K562 (cell line): ENCODE measurements around the gene TSHR. TPM values are rescaled to one million over a fixed set of nuclear protein-coding genes. Genes with fewer than 3 reads are reported as not detected.
A peak's percentile ranks its signal among the peaks of the same experiment; 100 is the strongest.
"Not testable (repeated sequence)": the region's sequence is repeated elsewhere in the genome, so short reads cannot be mapped to it uniquely, and the experiment has no call there.

Experiments used
- ATAC-seq: fragments of 200-7000 bp; cut with Tn5 transposase; 3 replicates; pipeline ENCODE4 v1.9.1; 2020; ENCODE audit warnings: moderate library complexity
- BruUV-seq: library from RNA; stranded (reverse); fragments of 400-500 nt; replicated peaks from 2 replicates; lab custom pipeline; 2021; lab: Mats Ljungman, UMichigan
- CTCF ChIA-PET: fragments of 300-600 bp; formaldehyde crosslinking; extraction: SDS; loops from one replicate; lab custom pipeline; 2021; ENCODE audit warnings: low intra/inter-chr PET ratio; lab: Yijun Ruan, JAX
- POLR2A ChIA-PET: fragments of 300-600, 350-650 bp; sonication (Branson Sonifier 250); formaldehyde crosslinking; extraction: SDS; loops from one replicate; lab custom pipeline; 2021; ENCODE audit warnings: antibody characterized with exemption, inconsistent platforms; lab: Yijun Ruan, JAX
- DNase-seq, 4 experiments: peaks; one replicate each; pipeline versions ENCODE4 v3.0.0 to v3.0.0-alpha.2; 2011 to 2018; ENCODE audit warnings: low spot score in 3 of 4, mixed read lengths in 3 of 4; ENCODE audit errors: extremely low read depth in 1 of 4
- FAIRE-seq: peaks from 2 replicates; lab custom pipeline; 2011; peaks lifted over from hg19 to GRCh38; lab: Jason Lieb, UNC
- H2AFZ ChIP-seq: 2 replicates; pipeline ENCODE4 v1.6.0; 2011; ENCODE audit warnings: low read depth, low read length, control low read depth, inconsistent platforms
- H3K27ac ChIP-seq: fragments of 200-600 bp; 3 replicates; pipeline ENCODE4 v1.8.0; 2011; ENCODE audit warnings: low read depth, mild to moderate bottlenecking, control low read depth, inconsistent platforms, low read length, moderate library complexity, mixed read lengths; ENCODE audit errors: extremely low read depth
- H3K27me3 ChIP-seq, 2 experiments: fragments of 300-600 bp in 1 of 2; 2 replicates in 1 of 2; 3 replicates in 1 of 2; pipeline versions ENCODE4 v1.6.0 to v1.8.0; 2011; ENCODE audit warnings: inconsistent platforms in 2 of 2, low read length in 2 of 2, mild to moderate bottlenecking in 1 of 2, mixed read lengths in 1 of 2, moderate library complexity in 1 of 2; ENCODE audit not compliant: control insufficient read depth in 2 of 2, insufficient read depth in 2 of 2
- H3K36me3 ChIP-seq: fragments of 300-600 bp; 3 replicates; pipeline ENCODE4 v1.8.0; 2011; ENCODE audit warnings: mild to moderate bottlenecking, low read length, inconsistent platforms; ENCODE audit not compliant: control insufficient read depth, insufficient read depth
- H3K4me1 ChIP-seq, 2 experiments: fragments of 200-600 bp in 1 of 2; replicated peaks in 1 of 2; 2 replicates in 1 of 2; 3 replicates in 1 of 2; pipeline versions ENCODE4 v1.5.1 to v1.8.0; 2011; ENCODE audit warnings: inconsistent platforms in 2 of 2, low read length in 2 of 2, mild to moderate bottlenecking in 1 of 2, mixed read lengths in 1 of 2, moderate library complexity in 1 of 2; ENCODE audit not compliant: control insufficient read depth in 2 of 2, insufficient read depth in 2 of 2
- H3K4me2 ChIP-seq: 2 replicates; pipeline ENCODE4 v1.6.1; 2011; ENCODE audit warnings: low read length, control low read depth, inconsistent platforms, mixed read lengths; ENCODE audit not compliant: insufficient read depth
- H3K4me3 ChIP-seq: fragments of 200-600 bp; sonication (generic), shearing (Covaris generic); 2 replicates; pipeline ENCODE4 v1.5.1; 2016; ENCODE audit warnings: control low read depth, inconsistent platforms
- H3K79me2 ChIP-seq: fragments of 200-600 bp; 3 replicates; pipeline ENCODE4 v1.8.0; 2011; ENCODE audit warnings: low read length, inconsistent platforms; ENCODE audit not compliant: control insufficient read depth, insufficient read depth
- H3K9ac ChIP-seq, 2 experiments: 2 replicates each; pipeline versions ENCODE4 v1.6.0 to v1.6.1; 2011; ENCODE audit warnings: low read depth in 2 of 2, low read length in 2 of 2, control low read depth in 1 of 2, inconsistent platforms in 1 of 2, mild to moderate bottlenecking in 1 of 2, mixed read lengths in 1 of 2; ENCODE audit not compliant: insufficient read depth in 1 of 2
- H3K9me1 ChIP-seq: one replicate; pipeline ENCODE4 v1.6.0; 2011; ENCODE audit warnings: inconsistent platforms, mild to moderate bottlenecking, low read length, moderate library complexity; ENCODE audit not compliant: control insufficient read depth, insufficient read depth
- H3K9me3 ChIP-seq: replicated peaks from 2 replicates; pipeline ENCODE4 v1.5.1; 2011; ENCODE audit warnings: low read depth, low read length, inconsistent platforms; ENCODE audit not compliant: control insufficient read depth, insufficient read depth
- H4K20me1 ChIP-seq: replicated peaks from 2 replicates; pipeline ENCODE4 v1.6.1; 2011; ENCODE audit warnings: low read length, inconsistent platforms, mixed read lengths; ENCODE audit not compliant: control insufficient read depth, insufficient read depth
- IFI16 ChIP-seq: fragments of 250-450 bp; sonication (Bioruptor Pico); IDR thresholded peaks from 2 replicates; pipeline ENCODE4 v2.1.2; 2022; ENCODE audit warnings: mild to moderate bottlenecking, inconsistent platforms
- NFRKB ChIP-seq: fragments of 450-650 bp; IDR thresholded peaks from 2 replicates; pipeline ENCODE4 v1.6.1; 2016; ENCODE audit warnings: low read depth
- ZNF354B ChIP-seq: fragments of 250-450 bp; sonication (Bioruptor Pico); IDR thresholded peaks from 2 replicates; pipeline ENCODE4 v1.4.0; 2020
- ZNF507 ChIP-seq: conservative IDR thresholded peaks from 2 replicates; pipeline ENCODE4 v1.6.1; 2017; ENCODE audit warnings: missing genetic modification characterization, missing compliant biosample characterization
- WGBS: fragments of 100-300 bp; shearing (Covaris generic); methylation state at CpG from one replicate; pipeline ENCODE4 v1.1.6; 2016; ENCODE audit warnings: low coverage, mixed read lengths; ENCODE audit not compliant: insufficient coverage; ENCODE audit errors: missing lambda C conversion rate; 5-methylcytosine and 5-hydroxymethylcytosine counted together
- in situ Hi-C: fragments of 300-500 bp; cut with MboI; formaldehyde crosslinking; loops from 4 replicates; pipeline ENCODE4 v1.15.0; 2018; ENCODE audit warnings: inconsistent platforms, mixed read lengths
- intact Hi-C: fragments of 100-400 bp; cut with micrococcal nuclease; formaldehyde crosslinking; loops from 2 replicates; pipeline ENCODE4 v1.14.2; 2022
- polyA plus RNA-seq, 8 experiments: library from polyadenylated mRNA; depleted of rRNA in 4 of 8; stranded (reverse) in 5 of 8; unstranded in 3 of 8; fragments of >200 nt; fragmentation: Nextera tagmentation in 2 of 8; fragmentation: Illumina TruSeq in 1 of 8; extraction: Ambion mirVana in 2 of 8; extraction: Trizol in 1 of 8; gene quantifications; 2 replicates each; pipeline versions ENCODE4 v1.2.1 to v1.2.3, GENCODE V29; 2011 to 2014; ENCODE audit warnings: inconsistent platforms in 1 of 8, missing spikeins in 1 of 8
- total RNA-seq, 7 experiments: library from RNA; depleted of rRNA in 6 of 7; stranded (reverse); fragments of >200 nt in 6 of 7; fragmentation: Illumina TruSeq in 2 of 7; extraction: Trizol in 2 of 7; gene quantifications; 2 replicates each; pipeline versions ENCODE4 v1.2.1 to v1.2.3, GENCODE V29; 2011 to 2021; ENCODE audit warnings: low replicate concordance in 1 of 7
- TF ChIP-seq, protein P1 (sequence below): sonication (generic); formaldehyde crosslinking; IDR thresholded peaks from 2 replicates; pipeline ENCODE4 v1.5.0; 2020; ENCODE audit warnings: missing genetic modification reagents

Gene TSHR
- total and polyA plus RNA-seq, 9 of the 15 experiments (the other 6 are each of a cell fraction or from before 2014, with no cell fraction given): 0.01 to 0.10 TPM; not detected in 7

DNA sequence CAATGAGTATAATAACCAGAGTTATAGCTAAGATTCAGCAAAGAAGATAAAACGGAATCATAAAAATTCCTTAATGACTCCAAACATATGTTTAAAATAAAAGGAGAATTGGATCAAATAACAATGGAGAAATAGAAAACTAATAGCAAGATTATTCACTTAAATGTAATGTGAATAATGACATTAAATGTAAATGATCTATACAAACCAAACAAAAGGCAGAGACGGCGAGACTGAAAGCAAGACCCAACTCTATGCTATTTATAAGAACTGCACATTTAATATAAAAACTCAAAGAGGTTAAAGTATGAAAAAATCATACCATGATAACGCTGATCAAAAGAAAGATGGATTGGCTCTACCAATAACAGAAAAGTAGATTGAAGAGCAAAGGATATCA is 3.9 kb upstream of the TSHR start:
- H3K27ac ChIP-seq: no peak overlapping the region
- H3K36me3 ChIP-seq: no peaks in the 10 kb centered on the region
- no TSS peak for BruUV-seq
- no peak for TF ChIP-seq IFI16 (CRISPR knock-in tag)
- no peak for TF ChIP-seq NFRKB
- 0 out of 2 replicates have a peak, but pooled peaks have one; percentile 34 for TF ChIP-seq ZNF354B
- peak; percentile 91 for TF ChIP-seq ZNF507
- TF ChIP-seq, protein P1, sequence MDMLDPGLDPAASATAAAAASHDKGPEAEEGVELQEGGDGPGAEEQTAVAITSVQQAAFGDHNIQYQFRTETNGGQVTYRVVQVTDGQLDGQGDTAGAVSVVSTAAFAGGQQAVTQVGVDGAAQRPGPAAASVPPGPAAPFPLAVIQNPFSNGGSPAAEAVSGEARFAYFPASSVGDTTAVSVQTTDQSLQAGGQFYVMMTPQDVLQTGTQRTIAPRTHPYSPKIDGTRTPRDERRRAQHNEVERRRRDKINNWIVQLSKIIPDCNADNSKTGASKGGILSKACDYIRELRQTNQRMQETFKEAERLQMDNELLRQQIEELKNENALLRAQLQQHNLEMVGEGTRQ (CRISPR knock-in tag): no peak
- intact Hi-C loops: loop anchor here (10.0 kb wide), 1 partner anchor 313 kb away; no protein-coding TSS in a partner anchor
- ATAC-seq (no peak), DNase-seq (no peak), FAIRE-seq (no peak)
- no peak overlapping the region for H3K4me2 ChIP-seq
- CTCF ChIA-PET: no interaction called here
- no peak overlapping the region for H3K9ac ChIP-seq
- no peak overlapping the region for H2AFZ ChIP-seq
- peaks cover 0 to 5% of the 10 kb centered on the region in 2 experiments; a peak in 1 of 5 replicates for H3K27me3 ChIP-seq
- in situ Hi-C loops: no loop called here
- no peaks in the 10 kb centered on the region for H3K9me3 ChIP-seq
- H3K4me3 ChIP-seq: no peak overlapping the region
- WGBS: 13% methylated on average over 4 of the region's 4 CpGs
- POLR2A ChIA-PET: no interaction called here
- no peaks in the 10 kb centered on the region for H3K9me1 ChIP-seq
- H4K20me1 ChIP-seq: no peaks in the 10 kb centered on the region
- H3K4me1 ChIP-seq: peaks cover 0 to 9% of the 10 kb centered on the region in 2 experiments; a peak in 3 of 5 replicates
- H3K79me2 ChIP-seq: no peaks in the 10 kb centered on the region

- in situ Hi-C loops, H3K9ac ChIP-seq, H3K4me1 ChIP-seq, FAIRE-seq, POLR2A ChIA-PET, H3K9me1 ChIP-seq, H3K4me2 ChIP-seq, ATAC-seq, H3K27ac ChIP-seq, H3K9me3 ChIP-seq, BruUV-seq, H2AFZ ChIP-seq, DNase-seq, H4K20me1 ChIP-seq, H3K27me3 ChIP-seq, H3K4me3 ChIP-seq, H3K79me2 ChIP-seq, H3K36me3 ChIP-seq: not testable (repeated sequence)
- CTCF ChIA-PET: interaction anchor here (0.6 kb wide), 1 partner anchor 524 kb away, joined by 5 read pairs; no protein-coding TSS in a partner anchor
- intact Hi-C loops: loop anchor here (10.0 kb wide), 1 partner anchor 312 kb away; no protein-coding TSS in a partner anchor
- WGBS: 38% methylated on average over 10 of the region's 18 CpGs
Observed at GRCh38 chr14:80953211-80953610, 2.2 kb upstream of the TSHR start.
